CD4-positive, alpha-beta T cell treated with Interferon gamma for 1 hour (primary cell): ENCODE measurements around the gene TUBB4B.

Experiments
- DNase-seq: peaks from one replicate; pipeline ENCODE4 v3.0.0-alpha.2; 2020

The TUBB4B gene

DNA sequence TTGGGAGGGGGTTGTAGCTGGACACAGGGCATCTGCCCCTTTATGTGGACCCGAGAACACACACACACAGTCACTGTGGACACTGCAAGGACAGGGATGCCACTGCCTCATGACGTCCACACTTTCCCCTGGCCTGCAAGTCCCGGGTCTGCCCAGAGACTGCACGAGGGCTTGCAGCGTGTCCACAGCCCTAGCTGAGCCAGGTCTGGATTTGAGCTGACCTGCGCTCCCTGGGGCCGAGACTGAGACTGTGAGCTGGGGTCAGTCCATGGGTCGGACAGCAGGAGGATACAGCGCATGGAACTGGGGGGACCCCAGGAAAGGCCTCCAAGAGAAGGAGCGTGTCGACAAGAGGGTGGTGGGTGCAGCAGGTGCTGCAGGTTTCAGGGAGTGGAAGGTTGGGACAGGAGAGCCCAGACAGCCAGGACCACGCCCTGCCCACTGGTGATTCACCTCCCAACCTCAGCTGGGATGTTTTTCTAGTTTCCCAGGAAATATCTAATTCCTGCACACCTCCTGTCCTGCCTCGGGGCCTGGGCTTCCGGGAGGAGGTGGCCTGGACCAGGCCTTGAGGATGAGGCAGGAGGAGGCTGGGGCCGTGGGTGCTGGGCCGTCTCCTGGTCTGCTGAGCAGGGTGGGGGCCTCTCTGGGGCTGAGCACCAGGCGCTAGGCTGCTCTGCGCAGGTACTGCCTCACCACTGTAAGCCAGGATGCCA lies 14.6 kb upstream of the TUBB4B start:
- DNase-seq, result no peak

DNA sequence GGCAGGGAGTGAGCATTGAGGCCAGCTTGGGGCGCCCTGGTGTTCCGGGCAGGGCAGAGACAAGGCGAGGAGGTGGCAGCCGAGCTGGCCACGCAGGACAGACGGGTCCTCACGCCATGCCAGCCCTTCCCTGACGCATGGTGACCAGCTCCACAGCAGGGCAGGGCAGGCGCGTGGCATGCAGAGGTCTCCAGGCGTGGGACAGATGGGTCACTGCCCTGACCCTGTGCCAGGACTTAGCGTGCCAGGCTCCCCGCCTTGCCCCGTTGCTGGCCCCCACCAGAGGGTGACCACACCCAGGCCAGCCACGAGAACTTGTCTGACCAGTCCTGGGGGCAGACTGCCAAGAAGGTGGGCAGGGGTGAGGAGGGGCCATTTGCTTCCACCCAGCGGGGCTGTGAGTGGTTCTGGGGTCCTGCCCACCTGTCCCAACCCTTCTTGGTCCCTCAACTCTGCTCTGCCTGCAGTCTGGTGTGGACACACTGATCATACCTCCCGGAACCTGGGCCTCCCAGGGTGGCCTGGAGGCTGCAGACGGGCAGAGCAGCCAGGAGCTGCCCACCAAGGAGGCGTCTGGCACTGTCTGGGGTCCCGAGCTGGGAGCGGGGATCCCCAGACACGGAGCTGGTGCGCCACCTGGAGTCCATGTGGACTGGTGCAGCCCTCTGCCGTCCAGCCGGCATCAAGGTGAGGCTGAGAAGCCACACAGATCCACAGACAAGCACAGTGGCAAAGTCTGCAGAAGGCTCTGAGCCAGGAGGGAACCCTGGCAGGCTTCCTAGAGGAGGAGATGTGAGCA lies 13.8 kb upstream of the TUBB4B start, which contains the start of gene RNF224:
RNF224 (plus strand) TSS at position 449 of the 799 bp plus-strand sequence. CDS start 834 bp downstream, outside the sequence.
- peak; percentile 79 for DNase-seq

DNA sequence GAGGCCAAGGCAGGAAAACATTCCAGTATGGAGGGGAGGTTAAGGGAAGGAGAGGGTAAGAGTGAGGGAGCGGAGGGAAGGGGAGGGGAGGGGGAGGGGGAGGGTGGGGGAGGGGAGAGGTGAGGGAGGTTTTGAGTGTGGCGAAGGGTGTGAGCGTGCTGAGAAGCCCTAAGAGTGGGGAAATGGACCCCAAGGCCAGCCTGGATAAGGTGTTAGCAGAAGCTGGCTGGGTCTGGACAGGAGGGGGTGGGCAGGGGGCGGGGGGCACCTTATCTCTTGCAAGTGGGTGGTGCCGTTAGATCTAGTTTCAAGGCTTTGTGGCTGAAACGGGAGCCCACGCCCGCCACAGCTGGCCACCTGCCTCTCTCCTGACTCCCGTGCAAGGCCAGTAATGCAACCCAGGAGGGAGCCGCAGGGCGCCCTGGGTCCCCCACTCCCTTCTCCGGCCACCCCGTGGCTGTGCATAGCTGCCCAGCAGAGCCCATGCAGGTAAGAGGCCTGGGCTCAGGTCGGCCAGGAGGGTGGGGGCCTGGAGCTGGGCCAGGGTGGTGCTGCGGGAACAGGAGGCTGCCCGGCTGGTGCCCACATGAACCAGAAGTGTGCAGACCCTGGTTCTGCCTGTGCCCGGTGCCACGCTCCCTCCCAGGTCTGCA lies 13.1 kb upstream of the TUBB4B start:
- DNase-seq, result no peak

DNA sequence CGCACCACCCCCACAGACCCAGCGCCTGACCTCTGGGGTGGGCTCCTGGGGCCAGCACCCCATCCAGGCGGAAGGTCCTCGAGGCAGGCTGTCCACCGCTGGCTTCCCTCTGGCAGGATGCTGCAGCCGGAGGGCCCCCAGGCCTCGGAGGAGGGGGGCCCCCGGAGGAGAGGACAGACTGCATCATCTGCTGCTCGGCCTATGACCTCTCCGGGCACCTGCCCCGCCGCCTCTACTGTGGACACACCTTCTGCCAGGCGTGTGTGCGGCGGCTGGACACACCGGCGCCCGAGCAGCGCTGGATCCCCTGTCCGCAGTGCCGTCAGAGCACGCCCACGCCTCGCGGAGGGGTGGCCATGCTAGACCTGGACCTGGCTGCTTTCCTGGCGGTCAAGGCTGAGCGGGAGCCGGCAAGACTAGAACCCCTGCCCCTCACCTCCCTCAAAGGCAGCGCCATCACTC lies 12.6 kb upstream of the TUBB4B start:
- no peak for DNase-seq

DNA sequence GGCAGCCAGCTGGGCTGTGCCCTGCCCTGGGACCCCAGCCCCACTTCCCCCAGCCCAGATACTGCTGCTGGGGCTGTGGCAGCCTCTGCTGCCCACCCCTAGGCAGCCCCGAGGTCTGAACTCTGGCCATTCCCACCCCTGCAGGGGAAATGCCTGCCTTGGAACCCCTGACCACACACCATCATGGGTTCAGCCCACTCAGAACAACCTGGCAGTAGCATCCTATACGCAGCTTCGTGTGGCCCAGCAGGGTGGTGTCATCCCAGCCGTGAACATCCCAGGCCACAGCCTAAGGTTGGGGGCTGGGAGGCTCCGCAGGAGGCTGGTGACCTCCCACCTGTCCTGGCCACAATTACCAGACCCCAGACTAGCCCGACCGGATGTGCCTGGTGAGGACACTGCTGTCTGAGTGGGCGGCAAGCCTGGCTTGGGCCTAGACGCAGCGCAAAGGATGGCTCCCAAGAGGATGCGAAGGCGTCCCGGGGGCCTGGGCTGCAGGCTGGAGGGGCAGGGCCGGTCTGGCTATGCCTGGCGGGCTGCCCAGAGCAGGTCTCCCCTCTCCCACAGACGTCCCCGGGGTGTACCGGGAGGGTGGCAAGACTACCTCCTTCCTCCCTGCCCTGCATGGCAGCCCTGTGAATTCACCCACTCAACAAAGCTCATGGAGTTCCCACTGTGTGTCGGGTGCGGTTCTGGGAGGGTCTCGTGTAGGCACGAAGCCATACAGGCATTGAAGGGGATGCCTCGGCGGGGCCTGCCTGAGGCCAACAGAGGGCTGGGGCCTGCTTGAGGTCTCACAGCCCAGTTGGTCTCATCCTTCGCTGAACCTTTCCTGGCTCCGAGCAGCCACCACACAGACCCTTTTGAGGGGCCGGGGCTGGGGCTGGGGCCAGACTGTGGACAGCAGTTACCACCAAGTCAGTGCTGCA lies 11.9 kb upstream of the TUBB4B start:
- no peak for DNase-seq

DNA sequence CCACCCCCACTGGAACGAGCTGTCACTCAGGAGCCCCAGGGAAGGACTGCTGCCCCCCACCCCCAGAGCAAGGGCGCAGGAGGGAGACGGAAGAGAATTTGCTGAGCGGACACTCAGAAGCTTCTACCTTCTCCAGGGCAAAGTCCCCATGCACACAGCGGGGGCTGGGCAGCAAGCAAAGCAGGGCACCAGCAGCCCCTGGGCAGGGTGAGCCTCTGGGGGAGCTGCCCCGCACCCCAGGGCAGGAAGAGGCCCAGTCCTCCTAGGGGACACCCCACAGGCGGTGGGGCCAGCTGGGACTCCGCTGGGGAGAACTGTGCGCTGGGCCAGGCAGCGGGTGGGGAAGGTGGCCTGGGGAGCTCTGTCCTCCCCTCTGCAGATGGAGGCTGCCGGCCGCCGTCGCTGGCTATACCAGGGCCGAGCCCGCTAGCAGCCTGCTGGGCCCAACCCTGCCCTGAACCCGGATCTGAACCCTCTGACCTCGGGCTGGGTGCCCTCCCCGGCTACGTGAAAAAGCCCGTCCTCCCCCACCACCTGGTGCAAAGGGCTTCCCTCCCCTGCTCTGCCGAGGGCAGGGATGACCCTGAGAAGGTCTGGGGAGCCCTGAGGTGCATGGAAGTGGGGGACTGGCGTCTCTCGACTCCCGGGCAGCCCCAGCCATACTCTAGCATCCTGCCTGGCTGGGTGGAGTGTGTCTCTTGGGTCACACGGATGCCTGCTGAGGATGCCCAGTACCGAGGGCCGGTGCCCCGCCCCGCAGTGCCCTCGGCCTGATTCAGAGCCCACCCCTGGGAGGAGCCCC lies 11.0 kb upstream of the TUBB4B start:
- DNase-seq, result no peak

DNA sequence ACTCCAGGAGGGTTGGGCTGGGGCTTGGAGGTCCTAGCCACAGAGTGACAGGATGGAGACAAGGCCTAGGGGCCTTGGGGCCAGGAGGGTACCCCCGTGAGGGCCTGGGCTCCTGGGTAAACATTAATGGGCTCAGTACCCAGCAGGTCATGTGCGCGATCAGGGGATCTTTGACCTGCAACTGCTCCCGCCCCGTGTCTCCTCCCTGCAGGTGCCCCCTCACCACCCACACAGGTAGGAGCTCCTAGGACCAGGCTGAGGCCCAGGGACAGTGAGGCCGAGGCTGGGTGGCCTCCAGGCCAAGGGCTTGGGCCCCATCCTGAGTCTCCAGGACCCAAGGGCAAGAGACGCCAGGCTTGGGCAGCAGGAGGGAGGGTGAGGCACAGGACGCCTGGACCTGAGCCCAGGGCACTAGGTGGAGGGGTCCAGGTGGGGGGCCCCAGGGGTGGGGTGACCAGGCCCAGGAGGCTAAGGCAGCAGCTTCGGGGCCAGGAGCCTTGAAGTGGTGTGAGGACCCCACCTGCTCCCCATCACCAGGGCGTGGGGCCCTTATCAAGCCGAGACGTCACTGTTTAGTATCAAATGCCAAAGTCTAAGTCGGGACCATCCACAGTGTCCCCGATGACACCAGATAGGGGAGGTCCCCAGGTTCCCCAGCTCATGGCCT lies 10.2 kb upstream of the TUBB4B start, which contains the start of gene SLC34A3:
SLC34A3 (plus strand) TSS at position 197 of the 667 bp plus-strand sequence. CDS start 802 bp downstream, outside the sequence.
- DNase-seq, result no peak

DNA sequence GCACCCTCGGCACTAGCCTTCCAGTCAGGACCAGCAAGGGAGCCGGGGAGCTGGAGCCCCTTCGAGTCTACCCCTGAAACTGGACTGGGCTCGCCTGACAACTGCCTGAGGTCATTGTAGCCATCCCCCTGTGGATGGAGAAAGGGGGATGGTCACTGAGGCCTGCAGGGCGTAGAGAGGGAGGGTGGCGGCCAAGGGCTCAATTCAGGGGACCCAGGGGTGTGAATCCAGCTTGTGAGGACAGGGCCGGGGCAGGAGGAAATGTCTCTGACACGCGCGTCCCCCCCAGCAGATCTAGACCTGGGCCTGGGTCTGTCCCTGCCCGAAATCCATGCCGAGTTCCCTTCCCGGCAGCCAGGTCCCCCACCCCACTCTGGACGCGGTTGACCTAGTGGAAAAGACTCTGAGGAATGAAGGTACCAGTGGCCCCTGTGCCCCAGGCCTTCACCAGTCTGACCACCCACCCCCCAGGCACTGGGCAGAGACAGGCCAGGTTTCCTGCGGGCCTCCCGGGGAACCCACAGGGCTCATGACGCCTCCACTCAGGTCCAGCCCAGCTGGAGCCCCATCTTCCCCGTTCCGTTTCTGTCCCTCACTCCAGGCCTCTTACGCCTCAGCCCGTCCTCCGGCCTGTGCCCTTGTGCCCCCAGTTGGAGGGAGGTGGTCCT lies 9.6 kb upstream of the TUBB4B start:
- no peak for DNase-seq

DNA sequence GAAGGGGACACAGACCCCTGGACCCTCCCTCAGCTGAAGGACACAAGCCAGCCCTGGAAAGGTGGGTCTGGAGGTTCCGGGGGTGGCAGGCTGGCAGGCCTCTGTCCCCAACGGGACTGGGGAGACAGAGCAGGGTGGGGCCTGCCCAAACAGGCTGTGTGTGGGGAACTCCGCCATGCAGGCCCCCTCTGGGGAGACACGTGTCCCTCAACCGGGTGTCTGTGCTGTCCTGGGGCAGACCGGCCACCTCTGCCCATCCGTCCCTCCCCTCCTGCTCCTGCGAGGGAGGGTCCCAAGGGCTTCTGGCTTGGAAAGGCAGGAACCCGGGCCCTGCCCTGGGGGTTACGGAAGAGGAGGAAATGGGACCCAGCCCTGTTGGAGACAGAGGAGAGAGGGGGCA lies 9.0 kb upstream of the TUBB4B start:
- DNase-seq, result no peak

DNA sequence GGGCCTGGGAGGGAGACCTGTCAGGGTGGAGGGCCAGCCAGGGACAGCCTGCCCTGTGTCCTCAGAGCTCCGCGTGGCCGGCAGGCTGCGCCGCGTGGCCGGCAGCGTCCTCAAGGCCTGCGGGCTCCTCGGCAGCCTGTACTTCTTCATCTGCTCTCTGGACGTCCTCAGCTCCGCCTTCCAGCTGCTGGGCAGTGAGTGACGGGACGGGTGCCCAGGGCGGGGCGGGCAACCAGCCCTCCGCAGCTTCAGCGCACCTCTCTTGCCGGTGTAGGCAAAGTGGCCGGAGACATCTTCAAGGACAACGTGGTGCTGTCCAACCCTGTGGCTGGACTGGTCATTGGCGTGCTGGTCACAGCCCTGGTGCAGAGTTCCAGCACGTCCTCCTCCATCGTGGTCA lies 8.6 kb upstream of the TUBB4B start:
- DNase-seq, result no peak

DNA sequence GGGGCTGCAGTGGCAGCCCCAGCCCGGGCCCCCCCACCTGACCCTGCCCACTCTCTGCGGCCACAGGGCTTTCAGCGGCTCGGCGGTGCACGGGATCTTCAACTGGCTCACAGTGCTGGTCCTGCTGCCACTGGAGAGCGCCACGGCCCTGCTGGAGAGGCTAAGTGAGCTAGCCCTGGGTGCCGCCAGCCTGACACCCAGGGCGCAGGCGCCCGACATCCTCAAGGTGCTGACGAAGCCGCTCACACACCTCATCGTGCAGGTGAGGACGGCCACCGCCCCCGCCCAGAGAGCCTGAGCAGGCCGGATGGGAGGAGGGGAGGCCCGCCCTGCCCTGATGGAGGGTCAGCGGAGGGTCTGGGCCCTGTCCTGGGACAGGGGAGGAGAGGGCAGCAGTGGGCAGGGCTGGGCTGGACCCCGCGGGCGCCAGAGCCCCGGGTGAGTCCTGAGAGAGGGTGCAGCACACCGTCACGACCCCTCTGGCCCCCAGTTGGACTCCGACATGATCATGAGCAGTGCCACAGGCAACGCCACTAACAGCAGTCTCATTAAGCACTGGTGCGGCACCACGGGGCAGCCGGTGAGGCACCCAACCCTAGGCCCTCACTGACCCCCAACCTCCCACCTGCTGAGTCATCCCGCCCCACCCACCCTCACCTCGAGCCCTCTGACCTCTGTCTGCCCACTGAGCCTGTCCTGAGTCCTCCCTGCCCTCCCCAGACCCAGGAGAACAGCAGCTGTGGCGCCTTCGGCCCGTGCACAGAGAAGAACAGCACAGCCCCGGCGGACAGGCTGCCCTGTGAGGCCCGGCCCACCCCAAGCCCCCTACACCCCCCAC lies 7.7 kb upstream of the TUBB4B start:
- no peak for DNase-seq

DNA sequence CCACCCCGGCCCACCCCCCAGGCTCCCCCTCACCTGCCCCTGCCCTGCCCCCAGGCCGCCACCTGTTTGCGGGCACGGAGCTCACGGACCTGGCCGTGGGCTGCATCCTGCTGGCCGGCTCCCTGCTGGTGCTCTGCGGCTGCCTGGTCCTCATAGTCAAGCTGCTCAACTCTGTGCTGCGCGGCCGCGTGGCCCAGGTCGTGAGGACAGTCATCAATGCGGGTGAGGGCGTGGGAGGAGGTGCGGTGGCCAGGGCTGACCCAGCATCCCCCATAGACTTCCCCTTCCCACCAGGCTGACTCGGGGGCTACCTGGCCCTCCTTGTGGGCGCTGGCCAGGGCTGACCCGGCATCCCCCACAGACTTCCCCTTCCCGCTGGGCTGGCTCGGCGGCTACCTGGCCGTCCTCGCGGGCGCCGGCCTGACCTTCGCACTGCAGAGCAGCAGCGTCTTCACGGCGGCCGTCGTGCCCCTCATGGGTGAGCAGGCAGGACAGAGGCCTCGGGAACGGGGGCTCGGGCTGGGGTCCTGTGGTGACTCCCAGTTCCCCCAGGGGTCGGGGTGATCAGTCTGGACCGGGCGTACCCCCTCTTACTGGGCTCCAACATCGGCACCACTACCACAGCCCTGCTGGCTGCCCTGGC lies 6.9 kb upstream of the TUBB4B start:
- no peak for DNase-seq

DNA sequence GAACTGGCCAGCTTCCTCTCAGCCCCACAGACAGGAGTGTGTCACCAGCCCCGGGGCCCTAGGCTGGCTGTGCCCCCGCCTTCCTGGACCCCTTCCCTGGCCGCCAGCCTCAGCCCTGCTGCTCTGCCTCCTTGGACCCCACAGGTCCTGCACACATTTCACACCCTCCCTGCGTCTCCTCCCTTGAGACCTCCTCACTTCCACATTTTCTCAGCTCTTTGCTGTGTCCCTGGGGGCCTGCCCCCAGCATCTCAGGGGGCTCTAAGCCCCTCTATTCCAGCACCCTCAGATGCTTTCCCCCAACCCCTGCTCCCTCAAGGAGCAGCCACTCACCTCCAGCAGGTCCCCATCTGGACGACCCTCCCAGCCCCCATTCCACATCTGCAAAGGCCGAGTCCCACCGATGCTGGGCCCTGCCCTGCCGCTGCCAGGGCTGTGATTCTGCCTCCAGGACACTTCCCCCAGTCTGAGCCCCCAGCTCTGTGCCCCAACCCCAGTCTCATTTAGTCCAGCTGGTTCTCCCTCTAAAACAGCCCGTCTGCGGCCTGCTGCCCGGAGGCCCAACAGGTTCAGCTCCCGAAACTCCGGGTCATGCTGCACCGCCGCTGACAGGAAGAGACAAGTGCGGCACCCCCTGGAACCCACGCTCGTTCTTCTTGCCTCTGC lies 6.2 kb upstream of the TUBB4B start:
- DNase-seq, result no peak

DNA sequence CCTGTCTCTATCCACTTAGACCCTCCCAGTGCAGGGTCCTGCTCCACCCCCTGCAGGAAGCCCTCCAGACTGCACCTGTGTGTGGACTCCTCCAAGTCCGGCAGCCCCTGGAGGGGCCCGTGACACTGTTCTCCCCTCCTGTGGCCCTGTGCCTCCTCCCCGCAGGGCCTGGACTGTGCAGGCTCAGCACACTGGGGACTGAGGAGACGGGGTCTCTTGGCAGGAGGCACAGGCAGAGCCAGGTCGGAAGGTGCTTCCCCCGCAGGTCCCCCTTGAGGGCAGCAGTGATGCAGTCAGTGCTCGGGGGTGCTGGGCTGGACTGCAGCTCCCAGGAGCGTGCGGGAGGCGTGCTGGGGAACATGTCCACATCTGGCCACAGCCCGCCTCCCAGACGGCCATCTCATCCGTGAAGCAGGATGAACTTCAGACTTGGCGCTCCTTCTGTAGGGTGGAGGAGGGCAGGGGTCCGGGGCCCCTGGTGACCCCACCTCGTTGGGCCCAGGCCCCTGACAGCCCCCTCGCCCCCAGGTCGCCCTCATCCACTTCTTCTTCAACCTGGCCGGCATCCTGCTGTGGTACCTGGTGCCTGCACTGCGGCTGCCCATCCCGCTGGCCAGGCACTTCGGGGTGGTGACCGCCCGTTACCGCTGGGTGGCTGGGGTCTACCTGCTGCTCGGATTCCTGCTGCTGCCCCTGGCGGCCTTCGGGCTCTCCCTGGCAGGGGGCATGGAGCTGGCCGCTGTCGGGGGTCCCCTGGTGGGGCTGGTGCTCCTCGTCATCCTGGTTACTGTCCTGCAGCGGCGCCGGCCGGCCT lies 5.5 kb upstream of the TUBB4B start:
- no peak for DNase-seq

DNA sequence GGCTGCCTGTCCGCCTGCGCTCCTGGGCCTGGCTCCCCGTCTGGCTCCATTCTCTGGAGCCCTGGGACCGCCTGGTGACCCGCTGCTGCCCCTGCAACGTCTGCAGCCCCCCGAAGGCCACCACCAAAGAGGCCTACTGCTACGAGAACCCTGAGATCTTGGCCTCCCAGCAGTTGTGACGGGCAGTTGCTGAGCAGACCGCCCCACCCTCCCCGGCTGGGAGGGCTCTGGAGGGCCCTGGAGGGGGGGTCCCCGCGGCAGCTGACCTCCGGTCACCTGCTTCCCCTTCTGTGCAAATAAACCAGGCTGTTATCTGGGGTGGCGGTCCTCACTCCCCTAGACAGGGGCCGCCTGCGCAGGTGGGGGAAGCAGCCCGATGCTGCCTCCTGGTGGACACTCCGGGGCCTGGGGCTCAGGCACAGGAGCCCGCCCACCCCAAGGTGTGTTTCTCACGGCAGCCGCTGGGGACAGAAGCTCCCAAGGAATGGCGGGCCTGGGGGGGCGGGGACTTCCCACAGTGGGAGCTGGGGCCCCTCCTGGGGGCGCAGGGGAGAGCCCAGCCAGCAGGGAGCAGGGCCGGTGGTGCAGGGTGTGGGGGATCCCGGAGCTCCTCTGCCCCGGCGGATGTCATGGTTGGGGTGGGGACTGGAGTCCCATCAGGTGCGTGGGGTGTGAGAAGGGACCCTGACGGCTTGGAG lies 4.7 kb upstream of the TUBB4B start:
- peak; percentile 88 for DNase-seq

DNA sequence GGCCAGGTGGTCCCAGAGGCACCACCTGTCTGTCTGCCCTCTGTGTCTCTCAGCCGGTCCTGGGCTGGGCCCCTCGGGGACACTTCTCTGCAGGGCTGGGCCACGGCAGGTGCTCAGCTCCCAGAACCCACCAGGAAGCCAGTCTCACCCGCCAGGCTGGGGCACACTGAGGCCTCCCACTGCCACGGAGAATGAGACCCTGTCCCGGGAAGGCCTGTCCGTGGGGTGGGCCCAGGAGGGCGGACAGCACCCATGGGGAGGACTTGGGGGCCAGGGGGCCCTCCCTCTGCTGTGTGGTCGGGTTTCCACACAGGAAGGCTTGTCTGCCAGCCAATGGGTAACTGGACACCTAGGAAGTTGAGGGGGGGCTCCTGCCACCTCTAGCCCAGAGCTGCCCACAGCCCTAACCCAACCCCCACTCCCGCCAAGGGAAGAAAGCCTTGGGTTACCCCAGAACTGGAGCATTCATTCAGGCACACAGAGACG lies 4.1 kb upstream of the TUBB4B start:
- DNase-seq, result no peak
